Right cardiac atrium (tissue), 5 donors: ENCODE data around the gene SLC25A33. TPM values are rescaled to one million over a fixed set of nuclear protein-coding genes. Genes with fewer than 3 reads are reported as not detected.
"Not testable (repeated sequence)": the region's sequence is repeated elsewhere in the genome, so short reads cannot be mapped to it uniquely, and the experiment has no call there.

ENCODE experiments used
- ATAC-seq, 2 donors: fragments of 200-7000 bp; cut with Tn5 transposase; one replicate each; pipeline versions ENCODE4 v1.8.0 to v1.9.1; 2020; ENCODE audit warnings: moderate library complexity in 2 of 2, mild to moderate bottlenecking in 1 of 2
- DNase-seq, 3 donors: peaks; one replicate each; pipeline ENCODE4 v3.0.0-alpha.2; 2020
- H3K27ac ChIP-seq: one replicate; pipeline ENCODE4 v1.5.1; 2013; ENCODE audit warnings: mild to moderate bottlenecking, low read length, control low read depth, moderate library complexity
- H3K27me3 ChIP-seq: one replicate; pipeline ENCODE4 v1.6.1; 2013; ENCODE audit not compliant: control insufficient read depth, insufficient read depth
- H3K4me1 ChIP-seq: one replicate; pipeline ENCODE4 v1.6.1; 2013; ENCODE audit warnings: low read length; ENCODE audit not compliant: control insufficient read depth, insufficient read depth
- H3K4me3 ChIP-seq: one replicate; pipeline ENCODE4 v1.5.1; 2013; ENCODE audit warnings: low read length, control low read depth
- H3K9me3 ChIP-seq: one replicate; pipeline ENCODE4 v1.6.1; 2013; ENCODE audit warnings: low read length; ENCODE audit not compliant: control insufficient read depth
- WGBS: extraction: QIAGEN DNeasy Blood & Tissue Kit; methylation state at CpG from one replicate; pipeline ENCODE4 v1.1.7; 2013; 5-methylcytosine and 5-hydroxymethylcytosine counted together
- intact Hi-C, 4 donors: fragments of 100-400 bp; cut with DNase I; formaldehyde crosslinking; loops; one replicate each; pipeline versions ENCODE4 v1.11.0 to v1.14.0; 2022 to 2023
- polyA plus RNA-seq: library from polyadenylated mRNA; stranded (reverse); fragments of 200-250 nt; gene quantifications from one replicate; pipeline ENCODE4 v1.2.3, GENCODE V29; 2013
- total RNA-seq, 4 donors: library from RNA; stranded (reverse); fragmentation: NEBNext Ultra II Directional; extraction: Animal tissue kit (Norgen Biotek cat#: 25700); gene quantifications; one replicate each; pipeline ENCODE4 v1.2.1, GENCODE V29; 2021
- donor health status: healthy with polysubstance abuse.
- donor health status: DM: no; HTN: yes; CAD: no.
- donor health status: DM: no; HTN: no; CAD: no.
- donor health status: DM: no; HTN: yes; CAD: no; lungs with severe emphysema.
- donor health status: DM: yes; HTN: yes; CAD: no.

The SLC25A33 gene
- total and polyA plus RNA-seq, 5 donors, result 7.0 to 12.9 (median 8.4) TPM

DNA sequence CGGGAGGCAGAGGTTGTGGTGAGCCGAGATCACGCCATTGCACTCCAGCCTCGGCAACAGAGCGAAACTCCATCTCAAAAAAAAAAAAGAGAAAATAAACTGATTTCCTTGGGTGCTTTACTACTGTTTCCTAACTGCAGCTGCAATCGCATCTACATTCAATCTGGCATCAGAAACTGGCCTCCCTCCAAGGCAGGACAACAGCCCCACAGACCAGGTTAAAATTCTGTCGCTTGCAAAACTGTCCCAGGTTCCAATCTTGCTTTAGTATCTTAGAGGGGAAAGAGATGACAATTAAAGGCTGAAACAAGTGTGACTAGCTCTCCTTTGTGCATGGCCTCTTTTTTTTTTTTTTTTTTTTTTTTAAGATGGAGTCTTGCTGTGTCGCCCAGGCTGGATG is 32.4 kb upstream of the SLC25A33 start:
- H3K27me3 ChIP-seq, result no peaks in the 10 kb centered on the region
- ATAC-seq, result no peak
- intact Hi-C loops, result no loop called here
- DNase-seq, result no peak
- H3K4me1 ChIP-seq, result no peaks in the 10 kb centered on the region
- WGBS, result 81% methylated on average over 8 of the region's 8 CpGs
- H3K9me3 ChIP-seq, result no peaks in the 10 kb centered on the region
- H3K4me3 ChIP-seq, result no peak overlapping the region
- H3K27ac ChIP-seq, result no peak overlapping the region

DNA sequence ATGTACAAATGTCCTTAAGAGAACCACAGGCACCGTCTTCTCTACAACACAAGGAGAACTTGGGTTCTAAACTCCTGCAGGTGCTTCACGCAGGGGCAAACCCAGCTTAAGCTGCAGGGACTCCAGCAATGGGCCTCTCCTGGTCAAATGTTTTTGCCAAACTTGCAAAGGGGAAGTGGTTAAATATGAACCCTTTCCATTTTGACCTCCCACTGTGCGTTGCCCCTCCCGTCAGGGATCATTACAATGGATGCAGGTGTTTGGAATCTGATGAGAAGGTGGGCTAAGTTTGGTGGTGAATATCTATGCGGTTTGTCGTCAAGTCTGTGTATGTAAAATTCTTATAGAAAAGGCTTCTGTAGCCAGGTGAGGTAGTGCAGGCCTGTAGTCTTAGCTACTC is 29.1 kb upstream of the SLC25A33 start:
- Histone ChIP-seq H3K4me1 (no peaks in the 10 kb centered on the region), H3K9me3 (no peaks in the 10 kb centered on the region), H3K27me3 (no peaks in the 10 kb centered on the region), H3K4me3 (no peak overlapping the region), H3K27ac (no peak overlapping the region)
- DNase-seq (no peak), ATAC-seq (no peak)
- 88% methylated on average over 6 of the region's 6 CpGs for WGBS
- intact Hi-C loops, result no loop called here

DNA sequence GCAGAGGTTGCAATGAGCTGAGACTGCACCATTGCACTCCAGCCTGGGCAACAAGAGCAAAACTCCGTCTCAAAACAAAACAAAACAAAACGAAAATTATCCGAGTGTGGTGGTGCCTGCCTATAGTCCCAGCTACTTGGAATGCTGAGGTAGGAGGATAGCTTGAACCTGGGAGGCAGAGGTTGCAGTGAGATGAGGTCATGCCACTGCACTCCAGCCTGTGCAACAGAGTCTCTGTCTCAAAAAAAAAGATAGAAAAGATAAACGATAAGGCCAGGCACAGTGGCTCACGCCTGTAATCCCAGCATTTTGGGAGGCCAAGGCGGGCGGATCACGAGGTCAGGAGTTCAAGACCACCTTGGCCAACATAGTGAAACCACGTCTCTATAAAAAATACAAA is 23.7 kb upstream of the SLC25A33 start:
- H3K9me3 ChIP-seq, H3K4me3 ChIP-seq, H3K27me3 ChIP-seq, H3K4me1 ChIP-seq, H3K27ac ChIP-seq, ATAC-seq, DNase-seq, intact Hi-C loops: not testable (repeated sequence)
- WGBS, result 90% methylated on average over 9 of the region's 9 CpGs

GRCh38 chr1:9518454-9518998 is 20.7 kb upstream of the SLC25A33 start:
- DNase-seq, result no peak
- Histone ChIP-seq H3K4me3 (no peak overlapping the region), H3K4me1 (no peaks in the 10 kb centered on the region), H3K9me3 (no peaks in the 10 kb centered on the region), H3K27me3 (no peaks in the 10 kb centered on the region), H3K27ac (no peak overlapping the region)
- WGBS, result 83% methylated on average over 10 of the region's 10 CpGs
- no peak for ATAC-seq
- intact Hi-C loops, result no loop called here

DNA sequence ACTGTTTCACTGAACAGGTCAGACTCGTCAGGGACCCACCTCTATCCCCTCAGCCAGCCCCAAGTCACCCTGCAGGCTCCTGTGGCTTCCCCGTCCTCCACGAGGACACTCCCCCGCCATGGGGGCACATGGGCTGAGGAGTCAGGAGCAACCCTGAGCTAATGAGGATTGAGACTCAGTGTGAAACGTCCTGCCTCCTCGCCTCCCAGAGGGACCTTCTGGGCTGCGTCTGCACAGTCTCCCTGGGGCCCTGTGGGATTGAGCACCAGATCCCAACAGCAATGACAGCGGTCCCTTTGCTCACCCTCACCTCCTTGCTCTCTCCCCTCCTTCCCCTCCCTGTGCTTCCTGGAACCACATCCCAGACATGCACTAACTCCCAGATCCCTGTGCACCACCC is 18.9 kb upstream of the SLC25A33 start:
- Histone ChIP-seq H3K4me3 (no peak overlapping the region), H3K27ac (no peak overlapping the region), H3K4me1 (no peaks in the 10 kb centered on the region), H3K9me3 (no peaks in the 10 kb centered on the region), H3K27me3 (no peaks in the 10 kb centered on the region)
- DNase-seq, result no peak
- no peak for ATAC-seq
- 51% methylated on average over 8 of the region's 8 CpGs for WGBS
- intact Hi-C loops, result no loop called here

GRCh38 chr1:9529190-9529589 is 10.1 kb upstream of the SLC25A33 start:
- Histone ChIP-seq H3K27ac (no peak overlapping the region), H3K4me1 (no peaks in the 10 kb centered on the region), H3K9me3 (no peaks in the 10 kb centered on the region), H3K4me3 (no peak overlapping the region), H3K27me3 (no peaks in the 10 kb centered on the region)
- intact Hi-C loops, result no loop called here
- WGBS, result 65% methylated on average over 8 of the region's 8 CpGs
- DNase-seq, result no peak
- ATAC-seq, result no peak

- intact Hi-C loops, result no loop called here
- Histone ChIP-seq H3K9me3 (no peaks in the 10 kb centered on the region), H3K4me1 (no peaks in the 10 kb centered on the region), H3K27me3 (no peaks in the 10 kb centered on the region), H3K27ac (no peak overlapping the region), H3K4me3 (no peak overlapping the region)
- ATAC-seq (no peak), DNase-seq (no peak)
- WGBS, result 99% methylated on average over 4 of the region's 4 CpGs
Measured at GRCh38 chr1:9530320-9530719, 8.9 kb upstream of the SLC25A33 start.

DNA sequence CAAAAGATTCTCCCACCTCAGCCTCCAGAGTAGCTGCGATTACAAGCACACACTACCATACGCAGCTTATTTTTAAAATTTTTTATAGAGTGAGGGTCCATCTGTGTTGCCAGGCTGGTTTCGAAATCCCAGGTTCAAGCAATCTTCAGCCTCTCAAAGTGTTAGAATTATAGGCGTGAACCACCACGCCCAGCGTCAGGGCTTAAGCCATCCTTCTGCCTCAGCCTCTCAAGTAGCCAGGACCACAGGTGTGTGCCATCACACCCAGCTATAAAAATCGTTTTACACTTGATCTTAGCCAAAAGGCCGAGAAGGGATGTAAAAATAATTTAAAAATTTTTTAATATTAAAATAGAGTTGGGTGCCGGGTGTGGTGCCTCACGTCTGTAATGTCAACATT is 4.3 kb upstream of the SLC25A33 start:
- Histone ChIP-seq H3K4me1 (no peaks in the 10 kb centered on the region), H3K9me3 (no peaks in the 10 kb centered on the region), H3K27me3 (no peaks in the 10 kb centered on the region), H3K27ac (no peak overlapping the region), H3K4me3 (no peak overlapping the region)
- DNase-seq (no peak), ATAC-seq (no peak)
- 89% methylated on average over 10 of the region's 10 CpGs for WGBS
- intact Hi-C loops, result no loop called here

- Histone ChIP-seq H3K4me1 (no peaks in the 10 kb centered on the region), H3K9me3 (no peaks in the 10 kb centered on the region), H3K27me3 (no peaks in the 10 kb centered on the region), H3K27ac (no peak overlapping the region), H3K4me3 (no peak overlapping the region)
- intact Hi-C loops, result no loop called here
- ATAC-seq (no peak), DNase-seq (no peak)
- WGBS, result 93% methylated on average over 1 of the region's 1 CpG
Measured at GRCh38 chr1:9536301-9536700, 3.0 kb upstream of the SLC25A33 start.

- Histone ChIP-seq H3K4me3 (no peak overlapping the region), H3K27ac (no peak overlapping the region), H3K27me3 (no peaks in the 10 kb centered on the region), H3K4me1 (peaks cover 6% of the 10 kb centered on the region), H3K9me3 (no peaks in the 10 kb centered on the region)
- intact Hi-C loops, result no loop called here
- ATAC-seq, result no peak
- 80% methylated on average over 7 of the region's 7 CpGs for WGBS
- no peak for DNase-seq
Measured at GRCh38 chr1:9537863-9538668, 1.2 kb upstream of the SLC25A33 start.

- no peak overlapping the region for H3K4me3 ChIP-seq
- peak in 2 of 3 donors; percentile 56 to 68 for DNase-seq
- intact Hi-C loops, result no loop called here
Measured at GRCh38 chr1:9538669-9539164, 548 bp upstream of the SLC25A33 start.

More at GRCh38 chr1:9538669-9539164, 548 bp upstream of the SLC25A33 start:
- no peak for ATAC-seq
- H3K27me3 ChIP-seq, result no peaks in the 10 kb centered on the region
- 77% methylated on average over 23 of the region's 23 CpGs for WGBS
- peaks cover 6% of the 10 kb centered on the region for H3K4me1 ChIP-seq
- peak overlapping the region; percentile 33 for H3K27ac ChIP-seq
- H3K9me3 ChIP-seq, result no peaks in the 10 kb centered on the region
